D721Med (cell line): ENCODE data around the gene AGPAT2.

ENCODE experiments used
- DNase-seq: peaks from one replicate; pipeline ENCODE4 v3.0.0; 2011; ENCODE audit warnings: low spot score; ENCODE audit not compliant: insufficient read length
- FAIRE-seq: peaks from 2 replicates; lab custom pipeline; 2011; peaks lifted over from hg19 to GRCh38; lab: Jason Lieb, UNC
- TF ChIP-seq, protein P1 (sequence below): IDR thresholded peaks from 2 replicates; pipeline ENCODE4 v1.5.1; 2012; ENCODE audit warnings: mild to moderate bottlenecking, control low read depth; ENCODE audit not compliant: insufficient read depth; ENCODE audit errors: missing control alignments

The AGPAT2 gene

DNA sequence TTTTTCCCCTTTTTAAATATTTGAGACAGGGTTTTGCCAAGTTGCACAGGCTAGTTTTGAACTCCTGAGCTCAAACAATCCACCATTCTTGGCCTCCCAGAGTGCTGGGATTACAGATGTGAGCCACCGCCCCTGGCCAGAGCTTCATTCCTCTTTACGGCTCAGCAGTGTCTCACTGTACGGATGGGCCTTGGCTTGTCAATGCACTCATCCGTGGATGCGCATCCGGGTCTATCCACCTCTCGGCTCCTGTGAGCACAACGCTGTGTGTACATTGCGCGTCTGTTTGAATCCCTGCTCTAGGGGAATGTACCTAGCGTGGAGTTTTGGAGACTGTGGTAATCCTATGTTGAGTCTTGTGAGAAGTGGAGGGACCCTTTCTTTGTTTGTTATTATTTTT is 35.4 kb downstream of the AGPAT2 start:
- FAIRE-seq (no peak), DNase-seq (no peak)
- TF ChIP-seq, protein P1, sequence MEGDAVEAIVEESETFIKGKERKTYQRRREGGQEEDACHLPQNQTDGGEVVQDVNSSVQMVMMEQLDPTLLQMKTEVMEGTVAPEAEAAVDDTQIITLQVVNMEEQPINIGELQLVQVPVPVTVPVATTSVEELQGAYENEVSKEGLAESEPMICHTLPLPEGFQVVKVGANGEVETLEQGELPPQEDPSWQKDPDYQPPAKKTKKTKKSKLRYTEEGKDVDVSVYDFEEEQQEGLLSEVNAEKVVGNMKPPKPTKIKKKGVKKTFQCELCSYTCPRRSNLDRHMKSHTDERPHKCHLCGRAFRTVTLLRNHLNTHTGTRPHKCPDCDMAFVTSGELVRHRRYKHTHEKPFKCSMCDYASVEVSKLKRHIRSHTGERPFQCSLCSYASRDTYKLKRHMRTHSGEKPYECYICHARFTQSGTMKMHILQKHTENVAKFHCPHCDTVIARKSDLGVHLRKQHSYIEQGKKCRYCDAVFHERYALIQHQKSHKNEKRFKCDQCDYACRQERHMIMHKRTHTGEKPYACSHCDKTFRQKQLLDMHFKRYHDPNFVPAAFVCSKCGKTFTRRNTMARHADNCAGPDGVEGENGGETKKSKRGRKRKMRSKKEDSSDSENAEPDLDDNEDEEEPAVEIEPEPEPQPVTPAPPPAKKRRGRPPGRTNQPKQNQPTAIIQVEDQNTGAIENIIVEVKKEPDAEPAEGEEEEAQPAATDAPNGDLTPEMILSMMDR: no peak

DNA sequence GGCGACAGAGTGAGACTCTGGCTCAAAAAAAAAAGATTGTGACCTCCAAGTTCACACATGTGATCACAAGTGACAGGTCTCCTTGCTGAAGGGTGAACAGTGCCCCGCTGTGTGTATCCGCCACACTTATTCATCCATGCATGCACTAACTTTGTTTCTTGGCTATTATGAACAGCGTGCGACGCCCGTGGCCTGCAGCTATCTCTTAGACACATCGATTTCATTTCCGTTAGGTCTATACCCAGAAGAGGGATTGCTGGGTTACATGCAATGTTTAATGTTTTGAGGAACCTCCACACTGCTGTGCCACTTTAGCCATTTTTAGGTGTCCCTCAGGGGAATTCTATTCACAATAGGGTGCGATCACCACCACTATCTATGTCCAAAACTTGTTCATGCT is 36.6 kb downstream of the AGPAT2 start:
- TF ChIP-seq, protein P1: no peak
- no peak for DNase-seq
- FAIRE-seq: no peak

DNA sequence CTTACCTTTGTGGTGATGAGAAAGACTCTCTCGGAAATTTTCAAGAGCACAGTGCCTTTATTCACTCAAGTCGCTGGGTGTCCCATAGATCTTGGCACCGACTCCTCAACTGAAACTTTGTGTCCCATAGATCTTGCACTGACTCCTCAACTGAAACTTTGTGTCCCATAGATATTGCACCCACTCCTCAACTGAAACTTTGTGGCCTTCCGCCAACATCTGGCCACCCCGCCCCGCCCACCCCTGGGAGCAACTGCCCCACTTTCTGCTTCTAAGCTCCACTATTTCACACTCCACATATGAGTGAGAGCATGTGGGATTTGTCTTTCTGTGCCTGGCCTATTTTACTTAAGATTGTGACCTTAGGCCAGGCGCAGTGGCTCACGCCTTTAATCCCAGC is 37.2 kb downstream of the AGPAT2 start:
- FAIRE-seq: no peak
- TF ChIP-seq, protein P1: no peak
- no peak for DNase-seq

DNA sequence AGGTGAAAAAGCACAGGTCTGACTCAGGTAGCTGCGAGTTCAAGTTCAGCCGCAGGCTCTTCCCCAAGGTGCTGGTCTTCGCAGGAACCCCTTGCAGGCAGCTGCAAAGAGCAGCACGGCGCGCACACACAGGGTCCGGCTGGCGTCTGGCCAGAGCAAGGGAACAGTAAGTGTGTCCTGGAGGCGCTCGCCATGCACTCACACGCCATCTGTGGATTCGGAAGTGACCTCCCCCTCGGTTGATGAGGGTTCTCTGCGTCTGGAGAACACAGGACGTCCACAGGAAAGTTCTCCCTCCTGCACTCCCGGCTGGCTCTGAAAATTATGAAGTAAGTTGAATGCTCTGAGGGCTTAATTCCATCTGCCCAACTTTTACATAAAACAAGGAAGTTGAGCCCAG is 38.5 kb downstream of the AGPAT2 start:
- TF ChIP-seq, protein P1: no peak
- no peak for DNase-seq
- no peak for FAIRE-seq

DNA sequence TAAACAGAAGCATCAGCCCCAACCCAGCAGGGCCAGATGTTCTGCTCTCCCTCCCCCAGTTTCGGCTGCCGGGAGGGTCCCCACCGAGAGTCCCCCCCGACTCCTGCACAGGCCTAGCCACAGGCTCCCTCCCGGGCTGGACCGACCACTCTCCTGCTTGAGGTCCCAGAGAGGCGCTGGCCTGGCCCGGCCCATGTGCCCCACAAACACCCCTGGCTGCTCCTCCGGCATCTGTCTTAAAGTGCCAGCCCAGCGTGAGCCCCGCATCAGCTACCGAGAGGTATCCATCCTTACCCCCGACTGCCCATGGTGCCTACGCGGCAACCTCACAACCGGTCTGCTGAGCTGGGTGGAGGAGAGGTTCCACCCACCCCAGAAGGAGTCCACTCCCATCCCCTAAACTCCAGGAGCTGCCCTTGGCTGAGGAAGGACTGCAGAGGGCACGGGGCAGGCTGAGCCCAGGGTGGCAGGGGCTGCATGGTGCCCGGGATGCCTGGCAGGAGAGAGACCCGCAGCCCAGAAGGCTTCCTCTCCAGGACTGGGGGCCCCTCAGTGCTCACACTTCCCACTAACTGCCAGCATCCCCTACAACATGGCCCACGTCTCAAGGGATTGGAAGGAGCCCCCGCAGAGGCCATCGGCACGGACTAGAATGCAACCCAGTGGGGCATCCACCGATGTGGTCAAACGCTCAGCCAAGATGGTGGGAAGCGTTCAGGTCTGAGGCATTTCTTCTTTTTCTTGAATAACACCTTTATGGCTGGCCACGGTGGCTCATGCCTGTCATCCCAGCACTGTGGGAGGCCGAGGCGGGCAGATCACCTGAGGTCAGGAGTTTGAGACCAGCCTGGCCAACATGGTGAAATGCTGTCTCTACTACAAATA is 40.2 kb downstream of the AGPAT2 start:
- TF ChIP-seq, protein P1: no peak
- FAIRE-seq (no peak), DNase-seq (no peak)

DNA sequence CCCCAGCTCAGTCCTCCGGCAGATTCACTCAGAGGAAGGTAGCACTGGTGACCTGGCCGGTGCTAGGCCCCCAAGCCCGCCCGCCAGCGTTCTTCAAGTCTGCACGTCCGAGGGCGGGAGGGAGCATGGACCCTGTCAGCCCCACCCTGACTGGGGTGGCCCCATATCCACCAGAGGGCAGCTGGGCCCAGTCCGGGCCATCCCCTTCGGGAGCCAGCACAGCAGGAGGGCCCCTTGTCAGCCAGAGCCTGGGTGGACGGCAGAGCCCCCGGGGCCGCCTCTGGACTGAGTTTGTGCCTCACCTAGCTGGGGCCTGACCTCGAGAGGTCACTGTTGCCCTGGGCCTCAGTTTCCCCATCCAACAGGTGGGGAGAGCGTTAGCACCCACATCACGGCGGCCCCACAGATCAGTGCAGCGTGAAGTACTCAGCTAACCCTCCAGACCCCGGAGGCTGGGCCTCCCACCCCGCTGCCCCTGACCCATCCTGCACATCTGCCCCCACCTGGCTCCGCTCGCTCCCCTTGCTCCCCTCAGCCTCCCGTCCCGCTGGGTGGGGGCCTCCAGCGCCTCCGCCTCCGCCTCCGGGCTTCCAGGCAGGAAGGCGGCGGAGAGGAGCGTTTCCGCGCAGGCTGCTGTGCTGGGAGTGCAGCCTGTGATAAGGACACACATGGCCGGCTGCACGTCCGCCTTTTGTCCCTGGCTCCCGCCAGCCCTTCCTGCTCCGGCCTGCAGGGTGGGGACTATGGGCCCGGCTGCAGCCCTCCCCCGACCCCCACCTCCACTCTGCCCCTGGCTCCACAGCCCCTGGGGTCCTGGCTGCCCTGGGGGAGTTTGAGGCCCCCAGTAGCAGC is 41.1 kb downstream of the AGPAT2 start:
- DNase-seq (no peak), FAIRE-seq (no peak)
- TF ChIP-seq, protein P1: no peak
